Prostate gland (tissue), 2 donors: ENCODE results near the gene GHRH. TPM values are rescaled to one million over a fixed set of nuclear protein-coding genes. Genes with fewer than 3 reads are reported as not detected.

ENCODE experiments used
- DNase-seq: peaks from one replicate; pipeline ENCODE4 v3.0.0-alpha.2; 2019; ENCODE audit warnings: low spot score
- H3K27ac ChIP-seq, 2 donors: fragments of 200-600 bp; sonication (generic); 2 replicates each; pipeline ENCODE4 v1.5.1; 2017 to 2019
- H3K27me3 ChIP-seq: fragments of 200-600 bp; sonication (generic); replicated peaks from 2 replicates; pipeline ENCODE4 v1.5.1; 2019; ENCODE audit not compliant: insufficient read depth
- H3K36me3 ChIP-seq, 2 donors: fragments of 200-600 bp; sonication (generic); 1 replicate in 1 of 2; 2 replicates in 1 of 2; pipeline versions ENCODE4 v1.5.1 to v1.8.1; 2017 to 2019
- H3K4me1 ChIP-seq: fragments of 200-600 bp; sonication (generic); replicated peaks from 2 replicates; pipeline ENCODE4 v1.5.1; 2019
- H3K4me3 ChIP-seq, 2 donors: fragments of 200-600 bp; sonication (generic); 2 replicates each; pipeline ENCODE4 v1.5.1; 2017 to 2019
- H3K9me3 ChIP-seq: fragments of 200-600 bp; sonication (generic); 2 replicates; pipeline ENCODE4 v1.5.1; 2017
- CTCF ChIP-seq, 4 experiments: fragments of 200-600 bp in 2 of 4; fragments of 450-650 bp in 2 of 4; sonication (generic) in 2 of 4; IDR thresholded peaks; 1 replicate in 3 of 4; 2 replicates in 1 of 4; pipeline ENCODE4 v1.5.1; 2016 to 2019; ENCODE audit warnings: antibody characterized with exemption in 4 of 4, mild to moderate bottlenecking in 2 of 4, moderate library complexity in 2 of 4
- POLR2A ChIP-seq: fragments of 450-650 bp; IDR thresholded peaks from one replicate; pipeline ENCODE4 v1.6.1; 2016; ENCODE audit warnings: antibody characterized with exemption, mild to moderate bottlenecking
- POLR2AphosphoS5 ChIP-seq: sonication (generic); formaldehyde crosslinking; IDR thresholded peaks from one replicate; pipeline ENCODE4 v1.6.1; 2017; ENCODE audit warnings: antibody characterized with exemption
- WGBS: methylation state at CpG from one replicate; pipeline ENCODE4 v1.1.5; 2018; 5-methylcytosine and 5-hydroxymethylcytosine counted together
- intact Hi-C: fragments of 100-400 bp; cut with DNase I; formaldehyde crosslinking; loops from one replicate; pipeline ENCODE4 v1.14.2; 2022
- total RNA-seq, 2 donors: library from RNA; depleted of rRNA; stranded (reverse); fragments of >200 nt; gene quantifications; one replicate each; pipeline ENCODE4 v1.1.0, GENCODE V29; 2016

The GHRH gene
- total RNA-seq, result not detected

- no peaks in the 10 kb centered on the region for H3K4me1 ChIP-seq
- no peak for DNase-seq
- no peaks in the 10 kb centered on the region for H3K27me3 ChIP-seq
- H3K4me3 ChIP-seq, result no peak within 1 kb of the TSS
- WGBS, result 80% methylated on average over 9 of the region's 9 CpGs
- H3K36me3 ChIP-seq, result no peaks in the 10 kb centered on the region
- intact Hi-C loops, result no loop called here
- no peak within 1 kb of the TSS for H3K27ac ChIP-seq
- TF ChIP-seq POLR2AphosphoS5 (no peak), POLR2A (no peak), CTCF (IDR thresholded peaks at IDR 0.05) (no peak)
- H3K9me3 ChIP-seq, result no peaks in the 10 kb centered on the region
Measured at GRCh38 chr20:37261714-37262113, at the start of gene GHRH. Gene GHRH, minus strand, starts transcription at chr20:37261814. Its CDS starts 4,925 bp downstream, at chr20:37256889.

GRCh38 chr20:37310951-37311350, 49.3 kb upstream of the GHRH start:
- WGBS, result 67% methylated on average over 11 of the region's 11 CpGs
- H3K36me3 ChIP-seq, result no peaks in the 10 kb centered on the region
- TF ChIP-seq POLR2AphosphoS5, result no peak
- no peak for TF ChIP-seq POLR2A
- TF ChIP-seq CTCF (IDR thresholded peaks at IDR 0.05), result no peak
- no peaks in the 10 kb centered on the region for H3K9me3 ChIP-seq
- DNase-seq, result no peak
- H3K4me1 ChIP-seq, result peaks cover 24% of the 10 kb centered on the region
- intact Hi-C loops, result no loop called here
- H3K27ac ChIP-seq, result peak overlapping the region in 1 of 2 donors; percentile 72
- H3K27me3 ChIP-seq, result no peaks in the 10 kb centered on the region
- H3K4me3 ChIP-seq, result no peak overlapping the region

- no peak for TF ChIP-seq POLR2A
- peak; percentile 70 for TF ChIP-seq POLR2AphosphoS5
- no peak for TF ChIP-seq CTCF (IDR thresholded peaks at IDR 0.05)
- Histone ChIP-seq H3K4me1 (peaks cover 23% of the 10 kb centered on the region), H3K27me3 (no peaks in the 10 kb centered on the region), H3K36me3 (no peaks in the 10 kb centered on the region), H3K4me3 (no peak overlapping the region), H3K9me3 (no peaks in the 10 kb centered on the region), H3K27ac (peak overlapping the region; percentile 56 to 72)
- WGBS, result 33% methylated on average over 16 of the region's 16 CpGs
- DNase-seq, result peak; percentile 77
- intact Hi-C loops, result no loop called here
Measured at GRCh38 chr20:37309936-37310590, 48.4 kb upstream of the GHRH start.

- no peak for DNase-seq
- H3K27ac ChIP-seq, result peak overlapping the region; percentile 56 to 72
- intact Hi-C loops, result no loop called here
- no peaks in the 10 kb centered on the region for H3K36me3 ChIP-seq
- no peaks in the 10 kb centered on the region for H3K9me3 ChIP-seq
- WGBS, result 85% methylated on average over 6 of the region's 6 CpGs
- no peaks in the 10 kb centered on the region for H3K27me3 ChIP-seq
- TF ChIP-seq POLR2AphosphoS5 (no peak), CTCF (IDR thresholded peaks at IDR 0.05) (no peak), POLR2A (no peak)
- H3K4me1 ChIP-seq, result peaks cover 17% of the 10 kb centered on the region
- H3K4me3 ChIP-seq, result no peak overlapping the region
Measured at GRCh38 chr20:37309290-37309689, 47.7 kb upstream of the GHRH start.
